WI38 (cell line): ENCODE data around the gene DGKD.
A peak's percentile ranks its signal among the peaks of the same experiment; 100 is the strongest.

ENCODE experiments used
- H3K4me3 ChIP-seq: 2 replicates; pipeline ENCODE4 v1.5.1; 2011; ENCODE audit warnings: low read depth, mild to moderate bottlenecking, control low read depth, low read length
- CTCF ChIP-seq: IDR thresholded peaks from 2 replicates; pipeline ENCODE4 v1.5.1; 2012; ENCODE audit warnings: low read depth, mild to moderate bottlenecking, control low read depth, low read length

Gene DGKD

GRCh38 chr2:233448220-233448559 is 93.9 kb downstream of the DGKD start:
- H3K4me3 ChIP-seq = no peak overlapping the region
- TF ChIP-seq CTCF = no peak

- no peak for TF ChIP-seq CTCF
- no peak overlapping the region for H3K4me3 ChIP-seq
Measured at GRCh38 chr2:233448575-233448974, 94.3 kb downstream of the DGKD start.

GRCh38 chr2:233449081-233449901 is 95.0 kb downstream of the DGKD start:
- TF ChIP-seq CTCF = peak; percentile 96
- H3K4me3 ChIP-seq = no peak overlapping the region

- TF ChIP-seq CTCF = no peak
- no peak overlapping the region for H3K4me3 ChIP-seq
Measured at GRCh38 chr2:233449921-233450863, 95.9 kb downstream of the DGKD start.

GRCh38 chr2:233450864-233451575 is 96.7 kb downstream of the DGKD start:
- H3K4me3 ChIP-seq = no peak overlapping the region
- no peak for TF ChIP-seq CTCF

GRCh38 chr2:233451950-233452349 is 97.7 kb downstream of the DGKD start:
- TF ChIP-seq CTCF = no peak
- H3K4me3 ChIP-seq = no peak overlapping the region
